Sigmoid colon (tissue), 4 donors: ENCODE data around the gene HOXA1.

Experiments
- CTCF ChIP-seq, 4 experiments: fragments of 450-650 bp in 3 of 4; fragments of 200-600 bp in 1 of 4; IDR thresholded peaks; one replicate each; pipeline ENCODE4 v1.5.1; 2016 to 2019; ENCODE audit warnings: antibody characterized with exemption in 4 of 4, mild to moderate bottlenecking in 3 of 4, moderate library complexity in 2 of 4
- EP300 ChIP-seq, 4 donors: sonication (generic); formaldehyde crosslinking; IDR thresholded peaks; one replicate each; pipeline ENCODE4 v1.6.1; 2017; ENCODE audit warnings: antibody characterized with exemption in 4 of 4
- POLR2A ChIP-seq, 2 donors: fragments of 450-650 bp; IDR thresholded peaks; one replicate each; pipeline ENCODE4 v1.6.1; 2016; ENCODE audit warnings: antibody characterized with exemption in 2 of 2, mild to moderate bottlenecking in 2 of 2, moderate library complexity in 2 of 2
- POLR2AphosphoS5 ChIP-seq, 4 donors: sonication (generic); formaldehyde crosslinking; IDR thresholded peaks; one replicate each; pipeline ENCODE4 v1.6.1; 2017; ENCODE audit warnings: antibody characterized with exemption in 4 of 4

GRCh38 chr7:27133409-27134231 lies 37.8 kb upstream of the HOXA1 start:
- TF ChIP-seq POLR2A (IDR thresholded peaks at IDR 0.05): no peak
- no peak for TF ChIP-seq CTCF (IDR thresholded peaks at IDR 0.05)
- TF ChIP-seq EP300 (IDR thresholded peaks at IDR 0.05): no peak
- TF ChIP-seq POLR2AphosphoS5 (IDR thresholded peaks at IDR 0.05): peak in 1 of 4 donors; percentile 12
